ENCODE data around the gene DNAJC18. TPM values are rescaled to one million over a fixed set of nuclear protein-coding genes. Genes with fewer than 3 reads are reported as not detected.
"Not testable (repeated sequence)": the region's sequence is repeated elsewhere in the genome, so short reads cannot be mapped to it uniquely, and the experiment has no call there.

Gene DNAJC18
- 10 to 100 TPM; 18.1 to 18.8 TPM for total RNA-seq

DNA sequence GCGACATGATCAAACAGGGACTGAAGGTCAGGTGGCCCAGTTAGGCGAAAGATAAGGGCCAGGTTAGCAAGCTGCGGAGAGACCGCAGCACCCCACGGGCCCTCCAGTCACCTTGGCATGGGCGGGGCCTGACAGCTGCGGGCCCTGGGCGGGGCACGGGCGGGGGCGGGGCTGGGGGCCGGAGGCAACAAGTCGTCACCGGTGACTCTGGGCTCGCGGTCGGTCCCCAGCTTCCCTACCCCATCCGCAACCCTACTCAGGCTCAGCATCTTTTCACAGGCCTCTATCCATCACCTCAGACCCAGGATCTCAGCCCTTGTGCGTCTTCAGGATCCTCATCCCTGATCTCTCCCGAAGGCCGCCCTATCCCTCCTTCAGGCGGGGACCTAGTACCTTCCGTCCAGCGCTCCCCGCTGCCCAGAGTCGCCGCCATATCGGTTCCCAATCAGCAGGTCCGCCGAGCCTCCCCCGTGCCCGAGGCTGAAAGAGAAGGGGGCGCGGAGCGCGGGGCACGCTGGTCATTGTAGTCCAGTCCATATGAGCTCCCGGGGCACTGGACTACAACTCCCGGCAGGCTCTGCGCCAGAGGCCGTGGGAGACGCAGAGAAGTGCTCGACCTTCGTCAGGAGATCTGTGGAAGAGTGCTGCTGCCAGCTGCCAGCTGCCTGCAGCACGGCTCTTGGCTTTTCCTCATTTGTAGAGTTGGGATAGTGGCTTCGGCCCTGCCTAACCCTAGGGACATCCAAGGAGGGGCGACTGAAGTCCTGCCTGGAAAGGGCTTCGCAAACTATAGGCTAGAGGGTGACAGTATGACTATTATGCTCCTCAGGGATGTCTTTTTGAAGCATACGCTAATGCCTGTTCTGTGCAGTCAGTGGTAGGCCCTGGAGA is at the start of gene DNAJC18:
Gene DNAJC18 (minus strand): TSS at position 513 of the 891 bp plus-strand sequence. CDS start 80 bp downstream, at position 433.
- no peaks in the 10 kb centered on the region for H3K27me3 Mint-ChIP-seq (ENCODE audit: low read depth)
- H3K9me3 Mint-ChIP-seq = no peaks in the 10 kb centered on the region
- DNase-seq = peak; percentile 94
- CTCF ChIA-PET = interaction anchor here (0.8 to 3.6 kb wide), 8 partner anchors 9 to 78 kb away, joined by 3 to 26 read pairs (median 6); no protein-coding TSS in a partner anchor
- H3K4me3 Mint-ChIP-seq = peak within 1 kb of the TSS; percentile 95
- intact Hi-C loops (cut with micrococcal nuclease) = loop anchor here (1.0 to 2.0 kb wide), 5 partner anchors 8 to 124 kb away; partner anchors contain the start of genes SPATA24 and STING1
- peak within 1 kb of the TSS; percentile 98 for H3K27ac Mint-ChIP-seq
- peaks cover 6% of the 10 kb centered on the region for H3K36me3 Mint-ChIP-seq (ENCODE audit: low read depth)
- peaks cover 42% of the 10 kb centered on the region for H3K4me1 Mint-ChIP-seq (ENCODE audit: low read depth)

DNA sequence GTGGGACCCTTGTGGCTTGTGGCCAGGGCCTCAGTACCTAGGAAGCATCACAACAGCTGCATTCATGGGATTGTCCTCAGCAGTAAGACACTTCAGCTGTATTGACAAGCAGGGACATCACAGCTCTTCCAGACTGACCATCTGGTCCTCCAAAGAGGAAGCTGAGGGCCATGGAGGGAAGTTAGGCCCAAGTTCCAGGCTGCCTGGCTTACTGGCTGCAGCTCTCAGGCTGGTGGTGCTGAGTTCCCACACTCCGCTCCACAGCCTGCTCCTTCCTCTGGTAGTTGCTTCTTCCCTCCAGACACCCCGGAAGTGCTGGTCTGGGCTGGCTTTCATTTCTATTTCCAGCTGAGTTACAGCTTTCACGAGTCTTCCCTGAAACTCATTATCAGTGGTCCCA is 48.9 kb upstream of the DNAJC18 start:
- Mint-ChIP-seq H3K27ac (no peak overlapping the region), H3K9me3 (no peaks in the 10 kb centered on the region), H3K4me3 (no peak overlapping the region), H3K36me3 (ENCODE audit: low read depth) (no peaks in the 10 kb centered on the region), H3K27me3 (ENCODE audit: low read depth) (no peaks in the 10 kb centered on the region), H3K4me1 (ENCODE audit: low read depth) (peaks cover 27% of the 10 kb centered on the region)
- intact Hi-C loops (cut with micrococcal nuclease) = no loop called here
- CTCF ChIA-PET = interaction anchor here (0.6 kb wide), 2 partner anchors 29 to 38 kb away, joined by 3 read pairs; no protein-coding TSS in a partner anchor
- no peak for DNase-seq

DNA sequence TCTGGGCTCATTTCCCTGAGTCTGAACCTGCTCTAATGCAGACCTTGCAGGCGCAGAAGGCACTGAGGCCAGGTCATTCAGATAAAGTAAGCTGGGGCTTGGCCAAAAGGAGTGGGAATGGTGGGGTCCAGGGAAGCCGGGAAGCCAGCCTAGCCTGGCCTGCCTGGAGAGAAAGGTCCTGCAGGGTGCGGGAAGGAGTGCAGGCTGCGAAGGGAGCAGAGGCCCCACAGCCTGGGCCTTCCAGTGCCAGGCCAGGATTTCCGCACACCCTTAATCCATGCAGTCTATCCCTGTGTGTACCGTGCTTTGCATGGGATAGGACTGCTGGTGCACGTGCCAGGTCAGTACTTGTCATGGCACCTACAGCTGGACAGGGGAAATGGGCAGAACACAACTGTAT is 46.9 kb upstream of the DNAJC18 start:
- CTCF ChIA-PET = interaction anchor here (0.9 kb wide), 1 partner anchor 26 kb away, joined by 4 read pairs; no protein-coding TSS in a partner anchor
- intact Hi-C loops (cut with micrococcal nuclease) = no loop called here
- Mint-ChIP-seq H3K36me3 (ENCODE audit: low read depth) (peaks cover 6% of the 10 kb centered on the region), H3K27me3 (ENCODE audit: low read depth) (no peaks in the 10 kb centered on the region), H3K27ac (no peak overlapping the region), H3K4me3 (no peak overlapping the region), H3K9me3 (no peaks in the 10 kb centered on the region), H3K4me1 (ENCODE audit: low read depth) (peaks cover 25% of the 10 kb centered on the region)
- DNase-seq = no peak

DNA sequence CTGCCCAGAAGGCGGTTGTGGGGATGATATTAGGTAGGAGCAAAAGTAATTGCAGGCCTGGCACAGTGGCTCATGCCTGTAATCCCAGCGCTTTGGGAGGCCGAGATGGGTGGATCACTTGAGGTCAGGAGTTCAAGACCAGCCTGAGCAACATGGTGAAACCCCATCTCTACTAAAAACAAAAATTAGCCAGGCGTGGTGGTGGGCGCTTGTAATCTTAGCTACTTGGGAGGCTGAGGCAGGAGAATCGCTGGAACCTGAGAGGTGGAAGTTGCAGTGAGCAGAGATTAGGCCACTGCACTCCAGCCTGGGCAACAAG is 43.5 kb upstream of the DNAJC18 start:
- Mint-ChIP-seq H3K4me3 (peak overlapping the region; percentile 100), H3K4me1 (ENCODE audit: low read depth) (peaks cover 44% of the 10 kb centered on the region), H3K36me3 (ENCODE audit: low read depth) (peaks cover 33% of the 10 kb centered on the region), H3K27ac (peak overlapping the region; percentile 100)
- H3K9me3 Mint-ChIP-seq; H3K27me3 Mint-ChIP-seq (ENCODE audit: low read depth); DNase-seq: not testable (repeated sequence)
- CTCF ChIA-PET = interaction anchor here (0.6 to 3.5 kb wide), 12 partner anchors 11 to 80 kb away, joined by 3 to 37 read pairs (median 6); no protein-coding TSS in a partner anchor
- intact Hi-C loops (cut with micrococcal nuclease) = loop anchor here (1.0 kb wide), 5 partner anchors 24 to 69 kb away; partner anchors contain the start of gene DNAJC18

DNA sequence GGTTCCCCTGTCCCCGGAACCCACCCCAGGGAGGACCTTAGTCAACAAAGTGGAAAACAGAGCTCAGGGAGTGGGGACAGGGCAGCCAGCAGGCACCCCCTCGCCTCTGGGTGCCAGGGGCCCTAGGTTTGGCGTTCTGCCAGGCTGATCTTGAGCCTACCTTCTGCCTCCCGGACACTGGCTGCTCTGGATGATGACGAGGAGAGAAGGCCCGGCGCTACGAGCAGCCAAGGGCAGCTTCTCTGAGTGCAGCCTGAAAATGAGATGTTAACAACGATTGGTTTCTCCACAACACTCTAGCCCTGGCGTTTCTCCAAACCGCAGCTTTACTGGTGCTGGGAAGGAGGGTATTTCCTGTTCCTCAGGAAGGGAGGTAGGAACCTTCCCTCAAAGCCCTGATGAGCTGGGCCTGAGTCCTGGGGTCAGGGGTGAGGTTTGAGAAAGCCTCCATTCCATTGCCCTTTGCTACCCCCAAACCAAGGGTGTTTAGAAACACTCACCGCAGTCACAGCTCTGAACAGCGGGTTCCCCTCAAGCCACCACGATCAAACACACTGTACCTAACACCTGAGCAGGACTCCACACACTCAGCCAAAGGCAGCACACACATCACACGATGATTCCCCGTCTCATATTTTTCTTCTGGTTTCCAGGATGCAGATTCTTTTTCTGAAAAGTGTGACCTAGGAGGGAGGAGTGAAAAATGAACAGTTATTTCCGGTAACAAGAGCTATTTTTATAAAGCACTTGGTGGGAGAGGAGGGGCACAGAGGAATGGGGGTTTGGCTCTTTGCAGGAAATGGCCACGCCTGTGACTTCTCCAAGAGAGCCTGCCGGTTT is 42.9 kb upstream of the DNAJC18 start, which contains the start of gene STING1:
Gene STING1 (minus strand): TSS at position 709 of the 840 bp plus-strand sequence. CDS start 1,054 bp downstream, outside the sequence.
- Mint-ChIP-seq H3K9me3 (no peaks in the 10 kb centered on the region), H3K36me3 (ENCODE audit: low read depth) (peaks cover 36% of the 10 kb centered on the region), H3K4me3 (peak within 1 kb of the TSS; percentile 100), H3K4me1 (ENCODE audit: low read depth) (peaks cover 46% of the 10 kb centered on the region), H3K27me3 (ENCODE audit: low read depth) (no peaks in the 10 kb centered on the region), H3K27ac (peak within 1 kb of the TSS; percentile 100)
- CTCF ChIA-PET = interaction anchor here (0.6 to 3.5 kb wide), 16 partner anchors 9 to 80 kb away, joined by 3 to 37 read pairs (median 6); partner anchors contain the start of genes DNAJC18 and UBE2D2
- intact Hi-C loops (cut with micrococcal nuclease) = loop anchor here (1.0 kb wide), 5 partner anchors 23 to 68 kb away; partner anchors contain the start of gene DNAJC18
- DNase-seq = peak; percentile 90

DNA sequence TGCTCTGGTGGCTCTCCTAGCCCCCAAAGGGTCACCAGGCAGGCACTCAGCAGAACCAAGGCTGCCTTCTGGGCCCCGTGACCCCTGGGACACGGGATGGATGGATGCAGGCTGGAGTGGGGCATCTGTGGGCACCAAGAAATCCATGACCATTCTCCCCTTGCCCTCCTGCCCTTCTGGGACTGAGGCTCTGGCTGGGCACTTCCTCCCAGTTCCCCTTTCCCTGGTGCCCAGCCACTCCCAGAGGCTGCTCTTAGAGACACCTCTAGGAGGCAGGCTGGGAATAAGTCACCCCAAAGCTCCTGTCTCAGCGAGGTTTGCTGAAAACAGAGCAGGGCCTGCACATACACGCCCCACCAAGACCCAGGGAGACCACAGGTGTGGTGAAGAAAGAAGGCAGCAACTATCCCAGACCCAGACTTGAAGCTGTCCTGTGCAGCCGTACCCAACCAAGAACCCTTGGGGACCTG is 42.3 kb upstream of the DNAJC18 start:
- Mint-ChIP-seq H3K27me3 (ENCODE audit: low read depth) (no peaks in the 10 kb centered on the region), H3K4me3 (peak overlapping the region; percentile 100), H3K4me1 (ENCODE audit: low read depth) (peaks cover 50% of the 10 kb centered on the region), H3K9me3 (no peaks in the 10 kb centered on the region), H3K36me3 (ENCODE audit: low read depth) (peaks cover 41% of the 10 kb centered on the region), H3K27ac (peak overlapping the region; percentile 100)
- CTCF ChIA-PET = interaction anchor here (0.8 to 3.5 kb wide), 18 partner anchors 8 to 192 kb away, joined by 3 to 37 read pairs (median 4); partner anchors contain the start of genes DNAJC18 and UBE2D2
- intact Hi-C loops (cut with micrococcal nuclease) = loop anchor here (1.0 kb wide), 7 partner anchors 9 to 67 kb away; partner anchors contain the start of gene DNAJC18
- peak; percentile 52 for DNase-seq

DNA sequence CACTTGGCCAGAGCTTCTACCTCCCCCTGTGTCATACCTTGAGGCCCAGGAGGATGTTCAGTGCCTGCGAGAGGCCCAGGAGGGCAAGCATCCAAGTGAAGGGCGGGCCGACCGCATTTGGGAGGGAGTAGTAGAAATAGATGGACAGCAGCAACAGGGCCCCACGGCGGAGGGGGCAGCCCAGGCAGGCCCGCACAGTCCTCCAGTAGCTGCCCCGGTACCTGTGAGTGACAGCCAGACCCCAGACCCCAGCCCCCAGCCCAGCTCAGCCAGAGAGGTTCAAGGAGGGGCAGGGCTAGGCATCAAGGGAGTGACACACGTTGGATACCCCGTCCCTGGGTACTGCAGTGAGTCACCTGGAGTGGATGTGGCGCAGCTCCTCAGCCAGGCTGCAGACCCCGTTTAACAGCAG is 41.8 kb upstream of the DNAJC18 start:
- CTCF ChIA-PET = interaction anchor here (0.8 to 3.5 kb wide), 15 partner anchors 7 to 193 kb away, joined by 3 to 37 read pairs (median 3); partner anchors contain the start of genes DNAJC18, SMIM33 and UBE2D2
- peak; percentile 74 for DNase-seq
- no peaks in the 10 kb centered on the region for H3K27me3 Mint-ChIP-seq (ENCODE audit: low read depth)
- no peaks in the 10 kb centered on the region for H3K9me3 Mint-ChIP-seq
- peak overlapping the region; percentile 100 for H3K27ac Mint-ChIP-seq
- H3K36me3 Mint-ChIP-seq (ENCODE audit: low read depth) = peaks cover 42% of the 10 kb centered on the region
- peak overlapping the region; percentile 100 for H3K4me3 Mint-ChIP-seq
- H3K4me1 Mint-ChIP-seq (ENCODE audit: low read depth) = peaks cover 53% of the 10 kb centered on the region
- intact Hi-C loops (cut with micrococcal nuclease) = loop anchor here (1.0 kb wide), 2 partner anchors 9 to 32 kb away; no protein-coding TSS in a partner anchor

DNA sequence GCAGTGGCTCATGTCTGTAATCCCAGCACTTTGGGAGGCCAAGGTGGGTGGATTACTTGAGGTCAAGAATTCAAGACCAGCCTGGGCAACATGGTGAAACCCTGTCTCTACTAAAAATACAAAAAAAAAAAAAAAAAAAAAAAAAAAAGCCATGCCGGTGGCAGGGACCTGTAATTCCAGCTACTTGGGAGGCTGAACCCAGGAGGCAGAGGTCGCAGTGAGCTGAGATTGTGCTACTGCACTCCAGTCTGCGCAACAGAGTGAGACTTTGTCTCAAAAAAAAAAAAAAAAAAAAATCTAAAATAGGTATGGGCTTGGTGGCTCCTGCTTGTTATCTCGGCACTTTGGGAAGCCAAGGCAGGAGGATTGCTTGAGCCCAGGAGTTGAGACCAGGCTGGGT is 40.4 kb upstream of the DNAJC18 start:
- H3K4me3 Mint-ChIP-seq; H3K9me3 Mint-ChIP-seq; H3K27me3 Mint-ChIP-seq (ENCODE audit: low read depth); intact Hi-C loops (cut with micrococcal nuclease); DNase-seq; H3K27ac Mint-ChIP-seq: not testable (repeated sequence)
- Mint-ChIP-seq H3K36me3 (ENCODE audit: low read depth) (peaks cover 55% of the 10 kb centered on the region), H3K4me1 (ENCODE audit: low read depth) (peaks cover 62% of the 10 kb centered on the region)
- CTCF ChIA-PET = interaction anchor here (0.9 to 2.5 kb wide), 3 partner anchors 34 to 59 kb away, joined by 3 to 20 read pairs (median 6); no protein-coding TSS in a partner anchor

DNA sequence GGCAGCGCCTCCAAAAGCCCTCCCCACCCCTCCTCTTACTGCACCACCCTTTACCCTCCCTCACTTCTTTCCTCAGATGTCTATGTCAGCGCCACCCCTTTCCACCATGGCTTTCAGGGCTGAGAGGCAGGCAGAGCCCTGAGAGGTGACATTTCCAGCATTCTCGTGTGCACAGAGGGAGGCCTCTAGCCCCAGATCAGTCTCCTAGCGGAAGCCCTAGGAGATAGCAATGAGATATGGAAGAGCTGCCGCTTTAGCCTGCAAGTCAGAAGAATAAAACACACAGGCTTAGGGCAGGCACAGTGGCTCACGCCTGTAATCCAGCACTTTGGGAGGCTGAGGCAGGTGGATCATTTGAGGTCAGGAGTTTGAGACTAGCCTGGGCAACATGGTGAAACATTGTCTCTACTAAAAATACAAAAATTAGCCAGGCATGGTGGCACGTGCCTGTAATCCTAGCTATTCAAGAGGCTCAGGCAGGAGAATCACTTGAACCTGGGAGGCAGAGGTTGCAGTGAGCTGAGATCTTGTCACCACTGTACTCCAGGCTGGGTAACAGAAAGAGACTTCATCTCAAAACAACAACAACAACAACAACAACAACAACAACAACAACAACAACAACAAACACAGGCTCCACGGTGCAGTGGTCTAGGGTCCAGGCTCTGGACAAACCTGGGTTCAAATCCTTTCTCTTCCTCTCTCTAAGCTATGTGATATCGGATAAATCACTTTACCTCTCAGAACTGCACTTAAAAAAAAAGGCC is 39.5 kb upstream of the DNAJC18 start:
- intact Hi-C loops (cut with micrococcal nuclease); H3K9me3 Mint-ChIP-seq; H3K27me3 Mint-ChIP-seq (ENCODE audit: low read depth); DNase-seq: not testable (repeated sequence)
- CTCF ChIA-PET = interaction anchor here (1.2 to 2.5 kb wide), 3 partner anchors 35 to 58 kb away, joined by 3 to 20 read pairs (median 6); no protein-coding TSS in a partner anchor
- Mint-ChIP-seq H3K4me1 (ENCODE audit: low read depth) (peaks cover 65% of the 10 kb centered on the region), H3K36me3 (ENCODE audit: low read depth) (peaks cover 58% of the 10 kb centered on the region), H3K4me3 (peak overlapping the region; percentile 39), H3K27ac (peak overlapping the region; percentile 66)

DNA sequence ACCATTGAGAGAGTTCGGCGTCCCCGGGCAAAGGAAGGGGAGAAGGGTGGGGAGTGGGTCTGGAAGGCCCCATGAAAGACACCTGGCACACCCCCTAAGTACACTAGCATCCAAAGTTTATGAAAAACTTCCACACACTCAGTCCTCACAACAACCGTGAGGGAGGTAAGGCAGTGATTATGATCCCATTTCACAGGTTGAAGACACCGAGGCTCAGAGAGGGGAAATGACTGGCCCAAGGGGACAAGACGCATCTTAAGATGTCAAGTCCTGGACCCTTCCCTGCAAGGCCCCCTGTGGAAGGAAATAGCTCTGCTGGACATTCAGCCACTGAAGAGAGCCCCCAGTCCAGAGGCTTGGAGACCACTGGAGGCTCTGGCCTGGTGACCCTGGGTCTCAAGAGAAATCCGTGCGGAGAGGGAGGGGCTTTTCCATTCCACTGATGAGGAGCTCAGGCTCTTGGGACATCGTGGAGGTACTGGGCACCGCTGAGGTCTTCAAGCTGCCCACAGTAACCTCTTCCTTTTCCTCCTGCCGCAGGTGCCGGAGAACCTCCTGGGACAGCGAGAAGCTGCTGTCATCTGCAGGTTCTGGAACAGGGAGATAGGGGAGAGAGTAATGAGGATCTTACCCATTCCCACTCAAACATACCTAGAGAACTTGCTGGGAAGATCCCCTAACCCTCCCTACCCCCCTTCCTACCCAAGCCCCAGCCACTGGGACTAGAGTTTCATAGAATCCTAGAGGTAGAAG is 36.7 kb upstream of the DNAJC18 start:
- no peak for DNase-seq
- Mint-ChIP-seq H3K4me3 (no peak overlapping the region), H3K27ac (peak overlapping the region; percentile 84), H3K27me3 (ENCODE audit: low read depth) (no peaks in the 10 kb centered on the region), H3K4me1 (ENCODE audit: low read depth) (peaks cover 83% of the 10 kb centered on the region), H3K36me3 (ENCODE audit: low read depth) (peaks cover 53% of the 10 kb centered on the region), H3K9me3 (no peaks in the 10 kb centered on the region)
- intact Hi-C loops (cut with micrococcal nuclease) = loop anchor here (2.0 kb wide), 1 partner anchor 37 kb away; the partner anchor contains the start of gene DNAJC18
- CTCF ChIA-PET = no interaction called here

All from activated naive CD4-positive, alpha-beta T cell treated with anti-CD3 and anti-CD28 coated beads for 36 hours (primary cell).